Adipocyte (in vitro differentiated cells): Measurements from ENCODE around the gene ARHGEF17.

Experiments
- DNase-seq: peaks from one replicate; pipeline ENCODE4 v3.0.0-alpha.2; 2015; ENCODE audit warnings: low read depth
- H3K27me3 ChIP-seq: replicated peaks from 2 replicates; pipeline ENCODE4 v1.7.0; 2013; ENCODE audit warnings: mild to moderate bottlenecking, low read length, moderate library complexity; ENCODE audit not compliant: control insufficient read depth, insufficient read depth
- H3K36me3 ChIP-seq: 2 replicates; pipeline ENCODE4 v1.7.0; 2013; ENCODE audit warnings: low read length, mild to moderate bottlenecking, moderate library complexity; ENCODE audit not compliant: control insufficient read depth, insufficient read depth, severe bottlenecking
- H3K4me1 ChIP-seq: 2 replicates; pipeline ENCODE4 v1.7.0; 2013; ENCODE audit warnings: mild to moderate bottlenecking, low read length, moderate library complexity; ENCODE audit not compliant: control insufficient read depth, insufficient read depth
- H3K4me3 ChIP-seq: 2 replicates; pipeline ENCODE4 v1.7.0; 2013; ENCODE audit warnings: mild to moderate bottlenecking, low read length, moderate library complexity
- H3K9ac ChIP-seq: 2 replicates; pipeline ENCODE4 v1.7.0; 2013; ENCODE audit warnings: mild to moderate bottlenecking, low read length, moderate library complexity
- H3K9me3 ChIP-seq: 2 replicates; pipeline ENCODE4 v1.7.0; 2013; ENCODE audit warnings: mild to moderate bottlenecking, low read length, moderate library complexity; ENCODE audit not compliant: control insufficient read depth

The ARHGEF17 gene

DNA sequence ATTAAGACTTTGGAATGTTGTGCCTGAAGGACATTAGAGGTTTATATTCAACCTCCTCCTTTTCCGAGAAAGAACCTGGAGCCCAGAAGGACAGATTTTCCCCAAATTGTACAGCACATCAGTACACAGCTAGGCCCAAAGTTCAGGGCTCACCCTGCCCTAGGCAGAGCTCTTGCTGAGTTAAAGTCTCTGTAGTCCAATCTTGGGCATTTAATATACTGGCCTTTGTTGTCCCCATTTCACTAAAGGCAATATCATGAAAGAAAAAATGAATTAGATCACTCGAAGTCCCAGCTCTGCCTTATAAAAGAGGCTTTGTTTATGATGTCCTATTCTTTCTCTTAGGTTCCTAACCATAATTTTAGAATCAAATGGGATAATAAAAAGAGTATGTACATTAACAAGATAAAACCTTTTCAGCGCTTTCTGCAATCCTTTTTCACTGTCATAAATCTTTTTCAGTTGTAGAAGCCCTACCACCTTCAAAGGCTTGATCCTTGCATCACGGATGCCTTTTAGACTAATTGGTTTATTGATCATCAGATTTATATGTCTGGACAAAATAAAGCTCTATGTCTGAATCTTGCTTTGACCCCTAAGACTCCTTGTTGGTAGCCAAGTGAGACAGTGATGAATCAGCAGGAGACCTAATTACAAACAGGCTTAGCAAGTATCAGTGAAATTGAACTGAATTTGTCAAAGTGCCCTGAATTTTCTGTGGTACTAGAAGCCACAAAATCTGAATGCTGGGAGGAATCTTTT, 108.0 kb downstream of the ARHGEF17 start:
- Histone ChIP-seq H3K9ac (no peak overlapping the region), H3K27me3 (no peaks in the 10 kb centered on the region), H3K36me3 (peaks cover 5% of the 10 kb centered on the region), H3K4me1 (peaks cover 33% of the 10 kb centered on the region), H3K9me3 (no peaks in the 10 kb centered on the region), H3K4me3 (no peak overlapping the region)
- peak; percentile 27 for DNase-seq

DNA sequence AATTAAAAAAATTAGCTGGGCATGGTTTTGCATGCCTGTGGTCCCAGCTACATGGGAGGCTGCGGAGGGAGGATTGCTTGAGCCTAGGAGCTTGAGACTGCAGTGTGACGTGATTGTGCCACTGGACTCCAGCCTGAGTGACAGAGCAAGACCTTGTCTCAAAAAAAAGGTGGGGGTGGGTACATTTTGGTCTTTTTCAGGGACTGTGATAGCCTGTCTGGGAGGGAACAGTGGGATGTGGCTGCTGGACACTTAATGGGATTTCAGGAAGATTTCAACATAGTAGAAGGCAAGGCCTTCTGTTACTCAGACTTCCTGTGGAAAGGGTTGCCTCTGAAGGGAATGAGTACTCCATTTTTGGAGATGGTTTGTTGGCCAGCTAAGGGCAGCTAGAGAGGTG, 108.7 kb downstream of the ARHGEF17 start:
- no peaks in the 10 kb centered on the region for H3K9me3 ChIP-seq
- peaks cover 33% of the 10 kb centered on the region for H3K4me1 ChIP-seq
- peak overlapping the region; percentile 24 for H3K4me3 ChIP-seq
- DNase-seq, result peak; percentile 18
- H3K27me3 ChIP-seq, result no peaks in the 10 kb centered on the region
- H3K9ac ChIP-seq, result no peak overlapping the region
- H3K36me3 ChIP-seq, result peaks cover 5% of the 10 kb centered on the region
